ENCODE data around the gene VAX1.
"Not testable (repeated sequence)": the region's sequence is repeated elsewhere in the genome, so short reads cannot be mapped to it uniquely, and the experiment has no call there.

The VAX1 gene

GRCh38 chr10:117094856-117095255 lies 43.2 kb downstream of the VAX1 start:
- Histone ChIP-seq H3K4me1 (ENCODE audit: insufficient read depth, low read length) (peaks cover 4% of the 10 kb centered on the region), H3K36me3 (ENCODE audit: insufficient read depth, low read length) (no peaks in the 10 kb centered on the region), H3K9me3 (ENCODE audit: control insufficient read depth, insufficient read depth, low read length) (no peaks in the 10 kb centered on the region), H3K9ac (ENCODE audit: low read depth, low read length) (no peak overlapping the region)

DNA sequence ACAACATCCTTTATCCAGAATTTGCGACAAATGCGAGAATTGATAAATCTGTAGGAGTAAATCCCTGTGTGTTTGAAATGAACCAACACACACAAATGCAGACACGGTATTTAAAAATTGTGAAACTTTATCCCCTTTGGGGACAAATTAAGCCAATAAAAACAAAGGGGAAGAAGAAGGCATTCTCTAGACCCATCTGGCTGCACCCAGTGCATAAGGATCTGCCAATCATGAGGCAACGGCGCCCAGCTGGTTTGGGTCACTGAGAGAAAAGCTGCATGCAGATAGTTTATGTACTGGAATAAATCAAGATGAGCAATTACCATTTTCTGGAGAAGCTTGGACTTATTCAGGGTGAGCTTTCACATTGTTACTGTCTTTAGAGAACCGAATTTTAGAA lies 45.7 kb downstream of the VAX1 start:
- Histone ChIP-seq H3K9ac (ENCODE audit: low read depth, low read length) (no peak overlapping the region), H3K4me1 (ENCODE audit: insufficient read depth, low read length) (peaks cover 4% of the 10 kb centered on the region), H3K36me3 (ENCODE audit: insufficient read depth, low read length) (no peaks in the 10 kb centered on the region), H3K9me3 (ENCODE audit: control insufficient read depth, insufficient read depth, low read length) (no peaks in the 10 kb centered on the region)

DNA sequence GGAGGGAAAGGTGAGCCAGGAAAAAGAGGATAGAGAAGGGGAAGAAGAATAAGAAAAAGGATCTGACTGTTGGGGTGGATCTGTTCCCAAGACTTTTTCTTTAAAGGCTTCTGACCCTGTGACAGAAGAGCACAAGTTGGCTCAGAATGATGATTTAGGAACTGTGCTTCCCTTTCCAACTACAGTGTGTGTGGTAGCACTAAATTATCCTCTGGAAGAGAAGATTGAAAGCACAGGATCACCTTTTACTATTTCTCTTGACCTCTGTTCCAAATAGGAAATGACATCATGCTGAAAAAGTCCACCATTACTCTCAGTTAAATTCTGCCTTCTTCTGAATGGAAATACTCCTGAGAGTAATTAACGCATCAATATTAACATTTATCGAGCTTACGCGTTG lies 47.2 kb downstream of the VAX1 start:
- H3K9me3 ChIP-seq (ENCODE audit: control insufficient read depth, insufficient read depth, low read length): no peaks in the 10 kb centered on the region
- H3K36me3 ChIP-seq (ENCODE audit: insufficient read depth, low read length): no peaks in the 10 kb centered on the region
- no peak overlapping the region for H3K9ac ChIP-seq (ENCODE audit: low read depth, low read length)
- peaks cover 4% of the 10 kb centered on the region for H3K4me1 ChIP-seq (ENCODE audit: insufficient read depth, low read length)

DNA sequence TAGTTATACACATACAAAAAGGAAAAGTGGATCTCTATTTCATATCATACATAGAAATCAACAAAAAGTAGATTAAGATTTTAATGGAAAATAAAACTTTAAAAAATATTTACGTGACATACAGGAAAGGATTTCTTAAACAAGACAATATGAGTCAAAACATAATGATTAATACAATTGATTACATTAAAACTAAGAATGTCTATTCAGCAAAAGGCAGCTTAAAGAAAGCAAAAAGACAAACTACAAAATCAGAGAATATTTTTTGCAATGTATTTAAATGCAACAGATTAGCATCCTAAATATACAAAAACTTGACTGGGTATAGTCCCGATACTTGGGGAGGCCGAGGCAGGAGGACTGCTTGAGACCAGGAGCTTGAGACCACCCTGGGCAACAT lies 50.5 kb downstream of the VAX1 start:
- Histone ChIP-seq H3K4me1 (ENCODE audit: insufficient read depth, low read length) (no peaks in the 10 kb centered on the region), H3K36me3 (ENCODE audit: insufficient read depth, low read length) (no peaks in the 10 kb centered on the region)

DNA sequence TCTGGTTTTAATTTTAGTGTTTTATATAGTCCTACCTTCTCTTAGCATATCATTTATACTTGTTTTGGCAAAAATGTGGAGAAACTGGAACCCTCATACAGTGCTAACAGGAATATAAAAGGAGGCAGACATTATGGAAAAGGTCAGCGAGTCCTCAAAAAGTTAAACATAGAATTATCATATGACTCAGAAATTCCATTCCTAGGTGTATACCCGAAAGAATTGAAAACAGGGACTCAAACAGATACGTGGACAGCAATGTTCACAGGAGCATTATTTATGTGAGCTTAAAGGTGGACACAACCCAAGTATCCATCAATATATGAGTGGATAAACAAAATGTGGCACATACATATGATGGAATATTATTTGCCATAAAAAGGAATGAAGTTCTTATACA lies 51.5 kb downstream of the VAX1 start:
- Histone ChIP-seq H3K4me1 (ENCODE audit: insufficient read depth, low read length) (no peaks in the 10 kb centered on the region), H3K9me3 (ENCODE audit: control insufficient read depth, insufficient read depth, low read length) (no peaks in the 10 kb centered on the region), H3K36me3 (ENCODE audit: insufficient read depth, low read length) (no peaks in the 10 kb centered on the region), H3K9ac (ENCODE audit: low read depth, low read length) (no peak overlapping the region)

More for the DNA sequence above, 50.5 kb downstream of the VAX1 start:
- Histone ChIP-seq H3K9ac (ENCODE audit: low read depth, low read length) (no peak overlapping the region), H3K9me3 (ENCODE audit: control insufficient read depth, insufficient read depth, low read length) (no peaks in the 10 kb centered on the region)

DNA sequence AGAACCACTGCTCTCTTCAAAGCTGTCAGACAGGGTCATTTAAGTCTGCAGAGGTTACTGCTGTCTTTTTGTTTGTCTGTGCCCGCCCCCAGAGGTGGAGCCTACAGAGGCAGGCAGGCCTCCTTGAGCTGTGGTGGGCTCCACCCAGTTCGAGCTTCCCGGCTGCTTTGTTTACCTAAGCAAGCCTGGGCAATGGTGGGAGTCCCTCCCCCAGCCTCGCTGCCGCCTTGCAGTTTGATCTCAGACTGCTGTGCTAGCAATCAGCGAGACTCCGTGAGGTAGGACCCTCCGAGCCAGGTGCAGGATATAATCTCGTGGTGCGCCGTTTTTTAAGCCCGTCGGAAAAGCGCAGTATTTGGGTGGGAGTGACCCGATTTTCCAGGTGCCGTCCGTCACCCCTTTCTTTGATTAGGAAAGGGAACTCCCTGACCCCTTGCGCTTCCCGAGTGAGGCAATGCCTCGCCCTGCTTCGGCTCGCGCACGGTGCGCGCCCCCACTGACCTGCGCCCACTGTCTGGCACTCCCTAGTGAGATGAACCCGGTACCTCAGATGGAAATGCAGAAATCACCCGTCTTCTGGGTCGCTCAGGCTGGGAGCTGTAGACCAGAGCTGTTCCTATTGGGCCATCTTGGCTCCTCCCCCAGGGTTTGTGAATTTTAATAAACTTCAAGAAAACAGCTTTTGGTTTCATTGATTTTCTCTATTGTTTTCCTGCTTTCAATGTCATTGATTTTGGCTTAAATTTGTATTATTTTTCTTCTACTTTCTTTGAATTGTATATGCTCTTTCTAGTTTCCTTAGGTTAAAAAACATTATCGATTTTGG lies 53.4 kb downstream of the VAX1 start:
- H3K9me3 ChIP-seq (ENCODE audit: control insufficient read depth, insufficient read depth, low read length); H3K36me3 ChIP-seq (ENCODE audit: insufficient read depth, low read length); H3K4me1 ChIP-seq (ENCODE audit: insufficient read depth, low read length): not testable (repeated sequence)
- H3K9ac ChIP-seq (ENCODE audit: low read depth, low read length): peak overlapping the region; percentile 51; the same call in 1 of the 2 replicates

All from ES-I3 (cell line).